Loucy (cell line): ENCODE measurements around the gene ATP2A2.

Source experiments
- EZH2phosphoT487 ChIP-seq: fragments of 200-600 bp; IDR thresholded peaks from 2 replicates; pipeline ENCODE4 v1.6.1; 2018; ENCODE audit warnings: antibody characterized with exemption, mild to moderate bottlenecking, moderate library complexity, borderline replicate concordance
- TF ChIP-seq, protein P1 (sequence below): fragments of 200-600 bp; sonication (generic); conservative IDR thresholded peaks from 2 replicates; pipeline ENCODE4 v1.5.1; 2014; ENCODE audit warnings: mild to moderate bottlenecking, antibody characterized with exemption, low read length

- no peak for TF ChIP-seq EZH2phosphoT487
- TF ChIP-seq, protein P1, sequence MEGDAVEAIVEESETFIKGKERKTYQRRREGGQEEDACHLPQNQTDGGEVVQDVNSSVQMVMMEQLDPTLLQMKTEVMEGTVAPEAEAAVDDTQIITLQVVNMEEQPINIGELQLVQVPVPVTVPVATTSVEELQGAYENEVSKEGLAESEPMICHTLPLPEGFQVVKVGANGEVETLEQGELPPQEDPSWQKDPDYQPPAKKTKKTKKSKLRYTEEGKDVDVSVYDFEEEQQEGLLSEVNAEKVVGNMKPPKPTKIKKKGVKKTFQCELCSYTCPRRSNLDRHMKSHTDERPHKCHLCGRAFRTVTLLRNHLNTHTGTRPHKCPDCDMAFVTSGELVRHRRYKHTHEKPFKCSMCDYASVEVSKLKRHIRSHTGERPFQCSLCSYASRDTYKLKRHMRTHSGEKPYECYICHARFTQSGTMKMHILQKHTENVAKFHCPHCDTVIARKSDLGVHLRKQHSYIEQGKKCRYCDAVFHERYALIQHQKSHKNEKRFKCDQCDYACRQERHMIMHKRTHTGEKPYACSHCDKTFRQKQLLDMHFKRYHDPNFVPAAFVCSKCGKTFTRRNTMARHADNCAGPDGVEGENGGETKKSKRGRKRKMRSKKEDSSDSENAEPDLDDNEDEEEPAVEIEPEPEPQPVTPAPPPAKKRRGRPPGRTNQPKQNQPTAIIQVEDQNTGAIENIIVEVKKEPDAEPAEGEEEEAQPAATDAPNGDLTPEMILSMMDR = peak; percentile 49
Measured at GRCh38 chr12:110338754-110339153, 57.7 kb downstream of the ATP2A2 start.
